HepG2 (cell line): ENCODE measurements around the gene ENO3. TPM values are rescaled to one million over a fixed set of nuclear protein-coding genes. Genes with fewer than 3 reads are reported as not detected.
A peak's percentile ranks its signal among the peaks of the same experiment; 100 is the strongest.

Experiments used
- ARID4A ChIP-seq: sonication (generic); formaldehyde crosslinking; IDR thresholded peaks from 2 replicates; pipeline ENCODE4 v1.5.0; 2020; ENCODE audit warnings: mild to moderate bottlenecking, missing genetic modification reagents, borderline replicate concordance
- CENPBD1 ChIP-seq: sonication (generic); formaldehyde crosslinking; IDR thresholded peaks from 2 replicates; pipeline ENCODE4 v1.8.0; 2022; ENCODE audit warnings: missing genetic modification reagents, low read depth, mild to moderate bottlenecking, borderline replicate concordance
- CREM ChIP-seq, 2 experiments: sonication (generic) in 1 of 2; formaldehyde crosslinking in 1 of 2; IDR thresholded peaks; 2 replicates each; pipeline versions ENCODE4 v1.4.0 to v1.6.1; 2016 to 2020; ENCODE audit warnings: antibody characterized with exemption in 1 of 2, mild to moderate bottlenecking in 1 of 2, missing genetic modification reagents in 1 of 2
- ESRRA ChIP-seq: sonication (generic); formaldehyde crosslinking; IDR thresholded peaks from 2 replicates; pipeline ENCODE4 v1.5.1; 2020; ENCODE audit warnings: mild to moderate bottlenecking, low read depth, missing genetic modification reagents
- GATA4 ChIP-seq: sonication (generic); IDR thresholded peaks from 2 replicates; pipeline ENCODE4 v1.6.1; 2016; ENCODE audit warnings: antibody characterized with exemption, low read depth, borderline replicate concordance
- HHEX ChIP-seq: IDR thresholded peaks from 2 replicates; pipeline ENCODE4 v1.6.1; 2016; ENCODE audit warnings: control low read depth
- ISX ChIP-seq: sonication (generic); formaldehyde crosslinking; conservative IDR thresholded peaks from 2 replicates; pipeline ENCODE4 v1.5.0; 2020; ENCODE audit warnings: missing genetic modification reagents
- MLX ChIP-seq: IDR thresholded peaks from 2 replicates; pipeline ENCODE4 v1.6.1; 2016
- NFE2 ChIP-seq: sonication (generic); formaldehyde crosslinking; IDR thresholded peaks from 2 replicates; pipeline ENCODE4 v1.4.0; 2020; ENCODE audit warnings: missing genetic modification reagents
- RFX5 ChIP-seq: IDR thresholded peaks from 2 replicates; pipeline ENCODE4 v1.6.1; 2011; ENCODE audit warnings: low read depth, low read length, improper control_type of control experiment
- RFXAP ChIP-seq: sonication (generic); formaldehyde crosslinking; IDR thresholded peaks from 2 replicates; pipeline ENCODE4 v1.4.0; 2020; ENCODE audit warnings: missing genetic modification reagents, borderline replicate concordance
- SUZ12 ChIP-seq: fragments of 150-350 bp; IDR thresholded peaks from 2 replicates; pipeline ENCODE4 v1.6.1; 2014; ENCODE audit warnings: low read depth, low read length
- ZC3H4 ChIP-seq: sonication (generic); formaldehyde crosslinking; IDR thresholded peaks from 2 replicates; pipeline ENCODE4 v1.4.0; 2020; ENCODE audit warnings: missing genetic modification reagents, borderline replicate concordance
- ZNF180 ChIP-seq: sonication (generic); formaldehyde crosslinking; IDR thresholded peaks from 2 replicates; pipeline ENCODE4 v1.4.0; 2020; ENCODE audit warnings: low read depth, missing genetic modification reagents, borderline replicate concordance
- ZNF414 ChIP-seq: sonication (generic); formaldehyde crosslinking; IDR thresholded peaks from 2 replicates; pipeline ENCODE4 v1.5.0; 2020; ENCODE audit warnings: missing genetic modification reagents
- ZNF512 ChIP-seq: sonication (generic); formaldehyde crosslinking; IDR thresholded peaks from 2 replicates; pipeline ENCODE4 v1.4.0; 2020; ENCODE audit warnings: mild to moderate bottlenecking, missing genetic modification reagents
- ZNF777 ChIP-seq: sonication (generic); formaldehyde crosslinking; IDR thresholded peaks from 2 replicates; pipeline ENCODE4 v1.4.0; 2020; ENCODE audit warnings: missing genetic modification reagents
- ZSCAN21 ChIP-seq: sonication (generic); formaldehyde crosslinking; IDR thresholded peaks from 2 replicates; pipeline ENCODE4 v1.8.0; 2022; ENCODE audit warnings: mild to moderate bottlenecking, missing genetic modification reagents, moderate library complexity, borderline replicate concordance
- ZUFSP ChIP-seq: sonication (generic); formaldehyde crosslinking; IDR thresholded peaks from 2 replicates; pipeline ENCODE4 v1.9.0; 2021; ENCODE audit warnings: missing genetic modification reagents, mild to moderate bottlenecking, borderline replicate concordance
- polyA plus RNA-seq, 8 experiments: library from polyadenylated mRNA; depleted of rRNA in 3 of 8; stranded (reverse) in 7 of 8; unstranded in 1 of 8; fragments of >200 nt; fragmentation: Illumina TruSeq in 4 of 8; extraction: Trizol in 4 of 8; gene quantifications; 2 replicates each; pipeline versions ENCODE4 v1.2.1 to v1.2.3, GENCODE V29; 2011 to 2016; ENCODE audit warnings: low read depth in 4 of 8, missing spikeins in 1 of 8, mixed read lengths in 1 of 8; ENCODE audit not compliant: insufficient read depth in 1 of 8
- total RNA-seq, 5 experiments: library from RNA; depleted of rRNA; stranded (reverse); fragments of >200 nt; fragmentation: Illumina TruSeq; extraction: Trizol; gene quantifications; 2 replicates each; pipeline ENCODE4 v1.2.3, GENCODE V29; 2016; ENCODE audit warnings: low read depth in 1 of 5

Gene ENO3
- total and polyA plus RNA-seq, 2 of the 13 experiments (the other 11 are each of a cell fraction or from before 2014, with no cell fraction given): 59.8 to 69.8 TPM

GRCh38 chr17:4997302-4998026, 46.5 kb downstream of the ENO3 start, which contains the start of the genes INCA1 and KIF1C (continued):
- TF ChIP-seq ZUFSP (CRISPR knock-in tag) (no peak), ARID4A (CRISPR knock-in tag) (no peak; the same call in 1 of the 2 replicates), HHEX (no peak), CENPBD1 (CRISPR knock-in tag) (no peak), RFXAP (CRISPR knock-in tag) (peak; percentile 70; the same call in 1 of the 2 replicates), ZNF414 (CRISPR knock-in tag) (no peak), ISX (no peak; the same call in 1 of the 2 replicates), RFX5 (no peak), CREM (IDR thresholded peaks at IDR 0.05) (no peak), CREM (CRISPR knock-in tag; IDR thresholded peaks at IDR 0.05) (no peak), ESRRA (CRISPR knock-in tag) (no peak; the same call in 1 of the 2 replicates), ZNF512 (CRISPR knock-in tag) (no peak), ZNF777 (CRISPR knock-in tag) (peak; percentile 85), NFE2 (no peak), ZSCAN21 (CRISPR knock-in tag) (no peak; the same call in 1 of the 2 replicates), GATA4 (no peak), ZNF180 (CRISPR knock-in tag) (no peak), MLX (CRISPR knock-in tag) (no peak), ZC3H4 (CRISPR knock-in tag) (no peak), SUZ12 (no peak)
